Activated CD8-positive, alpha-beta memory T cell treated with anti-CD3 and anti-CD28 coated beads, Interleukin-2, amount 50 U/mL, for 24 hours (primary cell): ENCODE data around the gene TEX19.
"Not testable (repeated sequence)": the region's sequence is repeated elsewhere in the genome, so short reads cannot be mapped to it uniquely, and the experiment has no call there.

Experiments used
- DNase-seq: peaks from one replicate; pipeline ENCODE4 v3.0.0-alpha.2; 2020; ENCODE audit errors: extremely low read depth

The TEX19 gene

DNA sequence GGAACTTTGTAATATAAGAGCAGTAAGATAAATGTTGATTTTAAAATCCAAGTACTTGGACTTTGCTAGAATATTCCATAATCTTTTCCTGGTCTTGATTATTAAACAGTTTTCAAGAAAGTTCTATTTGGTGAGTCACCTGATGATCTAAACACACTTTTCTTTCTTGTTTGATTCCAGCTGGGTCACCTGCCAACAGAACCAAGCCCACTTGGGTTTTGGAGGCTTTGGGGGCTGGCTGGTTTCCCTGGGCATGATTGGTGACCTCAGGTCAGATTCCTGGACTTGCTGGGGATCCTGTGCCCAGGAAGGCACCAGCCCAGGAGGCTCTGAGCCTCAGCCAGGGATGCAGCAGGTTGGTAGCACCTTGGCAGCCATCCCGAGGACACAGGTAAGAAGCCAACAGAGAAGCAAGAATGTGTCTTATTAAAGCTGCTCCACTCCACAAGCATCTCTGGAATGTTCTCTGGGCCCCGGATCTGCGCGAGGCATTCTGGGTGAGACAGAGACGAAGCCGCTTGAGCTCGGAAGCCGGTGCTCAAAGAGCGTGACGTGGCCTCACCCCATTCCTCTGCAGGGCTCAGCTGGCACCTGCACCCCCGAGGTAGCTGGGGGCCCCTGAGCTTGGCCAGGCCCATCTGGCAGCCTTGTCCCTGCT is 3.1 kb upstream of the TEX19 start:
- DNase-seq: no peak

DNA sequence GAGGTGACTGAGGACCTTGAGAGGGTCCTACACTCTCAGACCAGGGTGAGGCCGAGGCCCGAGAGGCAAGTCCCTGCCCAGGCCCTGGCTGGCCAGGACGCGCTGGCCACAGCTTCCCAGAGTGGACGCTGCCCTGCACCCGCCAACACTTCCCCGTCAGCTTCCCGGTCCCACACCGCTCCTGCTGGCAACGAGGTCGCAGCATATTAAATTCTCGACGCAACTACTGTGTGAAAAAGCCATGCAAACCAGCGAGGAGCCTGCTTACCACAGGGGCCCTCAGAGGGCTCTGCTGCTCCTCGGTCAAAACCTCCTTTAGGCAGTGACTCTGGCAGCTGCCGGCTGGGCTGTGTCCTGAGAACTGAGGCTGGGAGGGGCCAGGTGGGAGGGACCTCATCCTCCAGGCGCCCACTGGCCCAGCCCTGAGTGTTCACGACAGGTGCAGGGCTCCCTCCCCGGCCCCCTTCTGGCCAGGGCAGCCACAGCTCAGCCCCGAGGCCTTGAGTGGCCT is 2.1 kb upstream of the TEX19 start:
- no peak for DNase-seq

DNA sequence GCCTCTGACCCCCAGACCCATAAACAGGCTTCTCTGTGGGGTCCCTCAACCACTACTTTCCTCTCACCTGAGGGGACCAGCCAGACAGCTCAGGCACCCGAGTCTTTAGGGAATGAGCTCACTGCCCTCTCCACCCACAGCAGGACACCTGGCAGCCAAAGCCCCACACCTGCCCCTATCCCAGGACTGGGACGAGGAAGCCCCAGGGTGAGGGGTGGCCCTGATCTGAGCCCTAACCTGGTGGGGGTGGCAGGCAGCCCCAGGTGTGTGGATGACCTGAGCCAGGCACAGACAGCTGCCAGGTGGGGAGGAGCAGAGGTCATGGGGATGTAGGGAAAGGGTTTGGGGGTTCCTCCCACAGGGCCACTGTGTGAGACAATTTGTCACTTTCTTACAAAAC is 1.7 kb upstream of the TEX19 start:
- DNase-seq: no peak

DNA sequence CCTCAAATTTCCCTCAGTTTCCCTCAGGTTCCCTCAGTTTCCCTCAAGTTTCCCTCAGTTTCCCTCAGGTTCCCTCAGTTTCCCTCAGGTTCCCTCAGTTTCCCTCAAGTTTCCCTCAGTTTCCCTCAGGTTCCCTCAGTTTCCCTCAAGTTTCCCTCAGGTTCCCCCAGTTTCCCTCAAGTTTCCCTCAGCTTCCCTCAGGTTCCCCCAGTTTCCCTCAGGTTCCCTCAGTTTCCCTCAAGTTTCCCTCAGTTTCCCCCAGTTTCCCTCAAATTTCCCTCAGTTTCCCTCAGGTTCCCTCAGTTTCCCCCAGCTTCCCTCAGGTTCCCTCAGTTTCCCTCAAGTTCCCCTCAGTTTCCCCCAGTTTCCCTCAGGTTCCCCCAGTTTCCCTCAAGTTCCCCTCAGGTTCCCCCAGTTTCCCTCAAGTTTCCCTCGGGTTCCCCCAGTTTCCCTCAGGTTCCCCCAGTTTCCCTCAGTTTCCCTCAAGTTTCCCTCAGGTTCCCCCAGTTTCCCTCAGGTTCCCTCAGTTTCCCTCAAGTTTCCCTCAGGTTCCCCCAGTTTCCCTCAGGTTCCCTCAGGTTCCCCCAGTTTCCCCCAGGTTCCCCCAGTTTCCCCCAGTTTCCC is 516 bp downstream of the TEX19 start:
- DNase-seq: not testable (repeated sequence)

DNA sequence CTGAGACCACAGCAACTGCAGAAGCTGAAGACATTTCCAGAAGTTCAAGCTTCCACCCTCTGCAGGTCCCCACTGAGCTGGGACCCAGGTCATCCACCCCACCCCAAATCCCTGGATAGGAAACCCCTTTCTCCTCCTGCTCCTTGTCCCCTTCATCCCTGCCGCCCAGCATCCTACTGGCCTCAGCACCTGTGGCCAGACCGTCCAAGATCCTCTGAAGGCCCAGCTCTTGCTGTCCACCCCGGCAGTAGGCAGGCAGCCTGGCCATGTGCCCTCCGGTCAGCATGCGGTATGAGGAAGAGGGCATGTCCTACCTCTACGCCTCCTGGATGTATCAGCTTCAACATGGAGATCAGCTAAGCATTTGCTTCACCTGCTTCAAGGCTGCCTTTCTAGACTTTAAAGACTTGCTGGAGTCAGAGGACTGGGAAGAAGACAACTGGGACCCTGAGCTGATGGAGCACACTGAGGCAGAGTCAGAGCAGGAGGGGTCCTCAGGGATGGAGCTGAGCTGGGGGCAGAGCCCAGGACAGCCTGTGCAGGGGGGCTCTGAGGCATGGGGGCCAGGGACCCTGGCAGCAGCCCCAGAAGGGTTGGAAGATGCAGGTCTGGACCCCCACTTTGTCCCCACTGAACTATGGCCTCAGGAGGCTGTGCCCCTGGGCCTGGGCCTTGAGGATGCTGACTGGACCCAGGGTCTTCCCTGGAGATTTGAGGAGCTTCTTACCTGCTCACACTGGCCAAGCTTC is 3.0 kb downstream of the TEX19 start:
- DNase-seq: no peak

DNA sequence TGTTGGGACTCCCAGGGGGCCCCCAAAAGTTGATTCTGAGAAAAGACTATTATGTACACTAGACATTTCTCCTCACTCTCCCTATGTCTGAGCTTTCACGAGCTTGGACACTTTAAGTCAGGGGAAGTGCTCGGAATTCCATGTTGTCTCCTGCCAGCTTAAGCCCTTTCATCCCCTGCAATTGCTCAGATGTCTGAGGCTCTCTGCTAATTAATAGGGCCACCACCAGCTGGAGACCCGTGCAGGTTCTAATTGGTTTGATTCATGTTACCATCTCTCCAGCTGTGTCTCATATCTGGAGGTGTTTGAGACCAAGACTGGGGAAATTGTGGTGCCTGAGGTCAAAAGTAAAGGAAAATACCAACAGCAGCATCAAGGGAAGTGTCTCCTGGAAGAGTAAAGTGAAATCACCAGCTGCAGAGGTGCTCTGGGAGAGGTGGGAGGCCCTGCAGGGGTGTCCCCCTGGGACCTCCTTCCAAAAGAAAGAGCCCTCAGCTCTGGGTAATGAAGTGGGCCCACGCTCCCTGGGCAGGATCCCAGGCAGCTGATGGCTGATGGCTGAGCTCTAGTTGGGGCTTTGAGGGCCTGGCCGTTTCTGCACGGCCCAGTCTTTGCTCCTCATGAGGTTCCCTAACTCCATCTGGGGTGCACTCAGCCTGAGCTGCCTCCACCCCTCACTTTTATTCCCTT is 6.7 kb downstream of the TEX19 start:
- DNase-seq: no peak

DNA sequence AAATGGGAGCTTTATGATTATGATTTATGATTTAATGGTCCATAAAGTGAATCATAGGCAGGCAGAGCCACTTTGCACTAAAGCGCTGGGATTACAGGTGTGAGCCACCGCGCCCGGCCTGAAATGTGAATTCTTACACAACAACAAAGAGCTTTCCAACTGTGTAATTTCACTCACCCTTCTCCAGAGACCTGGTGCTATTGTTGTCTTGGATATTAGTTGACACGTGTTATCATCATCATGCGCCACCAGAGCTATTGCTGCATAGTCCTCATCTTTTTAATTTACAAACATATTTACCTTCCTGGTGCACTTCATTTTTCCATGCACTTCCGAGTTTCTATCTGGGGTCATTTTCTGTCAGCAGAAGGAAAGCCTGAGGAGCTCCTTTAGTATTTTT is 7.7 kb downstream of the TEX19 start:
- no peak for DNase-seq

DNA sequence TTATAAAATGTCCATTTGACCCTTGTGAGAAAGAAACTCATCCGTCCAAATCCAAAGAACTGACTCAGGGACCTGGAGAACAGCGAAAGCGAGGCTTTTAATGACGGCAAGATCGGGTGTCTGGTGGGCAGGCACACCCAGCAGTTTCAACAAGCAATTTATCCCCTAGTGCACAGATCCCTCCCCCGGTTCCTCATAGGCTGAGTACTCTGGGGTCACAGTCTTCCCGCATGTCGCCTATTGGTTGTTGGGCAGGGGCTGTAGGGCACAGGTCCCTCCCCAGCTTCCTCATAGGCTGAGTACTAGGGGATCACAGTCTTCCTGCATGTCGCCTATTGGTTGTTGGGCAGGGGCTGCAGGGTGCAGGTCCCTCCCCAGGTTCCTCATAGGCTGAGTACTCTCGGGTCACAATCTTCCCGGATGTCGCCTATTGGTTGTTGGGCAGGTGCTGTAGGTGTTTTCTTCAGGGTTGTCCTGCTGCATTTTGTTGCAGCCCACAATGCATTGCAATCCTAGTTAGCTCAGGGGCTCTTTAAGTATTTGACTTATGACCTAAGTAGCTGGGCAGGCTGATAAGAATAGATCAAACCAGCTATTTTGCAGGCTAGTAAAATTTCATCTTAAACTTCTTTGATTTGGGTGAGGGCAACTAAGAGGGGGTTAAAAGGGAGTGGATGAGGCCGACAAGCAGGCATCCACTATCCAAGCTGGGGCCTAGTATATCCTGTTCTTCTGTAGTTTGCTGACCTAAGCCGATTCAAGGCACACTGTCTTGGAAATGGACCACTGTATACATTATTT is 8.9 kb downstream of the TEX19 start:
- DNase-seq: no peak

DNA sequence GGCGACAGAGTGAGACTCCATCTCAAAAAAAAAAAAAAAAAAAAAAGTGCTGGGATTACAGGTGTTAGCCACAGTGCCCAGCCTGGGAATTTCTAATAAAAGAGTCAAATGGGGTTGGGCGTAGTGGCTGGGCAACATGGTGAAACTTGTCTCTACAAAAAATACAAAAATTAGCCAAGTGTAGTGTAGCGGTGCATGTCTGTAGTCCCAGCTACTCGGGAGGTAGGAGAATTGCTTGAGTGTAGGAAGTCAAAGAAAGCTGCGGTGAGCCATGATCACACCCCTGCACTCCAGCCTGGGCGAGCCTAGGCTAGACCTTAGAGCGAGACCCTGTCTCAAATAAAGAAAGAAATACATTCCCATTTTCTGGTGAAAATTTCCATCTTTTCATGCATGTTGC is 10.2 kb downstream of the TEX19 start:
- DNase-seq: no peak

DNA sequence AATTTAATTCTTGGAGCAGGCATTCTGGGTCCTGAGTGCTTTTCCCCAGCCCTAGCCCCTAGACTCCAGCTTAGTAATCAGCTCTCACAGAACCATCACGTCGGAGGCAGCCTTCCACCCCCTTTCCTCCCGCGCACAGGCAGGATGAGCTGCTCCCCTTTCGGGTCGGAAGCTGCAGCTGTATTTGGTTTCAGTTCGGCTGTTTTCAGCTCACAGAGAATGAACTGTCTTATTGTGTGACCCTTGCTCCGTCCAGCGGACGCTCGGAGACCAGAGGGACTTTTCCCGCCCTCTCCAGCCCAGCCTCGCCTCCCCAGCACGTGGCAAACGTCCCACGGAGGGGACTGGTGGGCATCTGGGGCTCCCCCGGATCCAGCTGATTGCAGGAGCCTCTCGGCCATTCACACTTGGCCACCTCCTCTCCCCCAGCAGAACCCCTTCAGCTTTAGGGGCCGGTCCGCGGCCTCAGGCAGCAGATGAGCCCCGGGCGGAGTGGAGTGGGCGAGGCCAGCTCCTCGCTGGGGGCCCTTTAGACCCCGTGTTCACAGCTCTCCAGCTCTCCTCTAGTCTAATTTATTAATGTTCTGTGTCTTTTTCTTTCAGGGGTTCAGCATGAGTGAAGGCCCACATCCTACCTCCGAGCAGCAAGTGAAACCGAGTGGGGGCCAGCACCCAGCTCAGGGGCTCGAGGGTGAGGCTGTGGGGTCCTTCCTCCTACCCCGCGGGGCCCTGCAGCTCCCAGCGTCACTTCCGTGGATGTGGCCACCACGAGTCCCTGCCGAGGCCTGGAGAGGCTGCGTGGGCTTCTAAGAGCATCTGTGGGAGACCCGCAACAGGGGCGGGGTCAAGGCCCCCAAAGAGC is 11.7 kb downstream of the TEX19 start:
- DNase-seq: no peak

DNA sequence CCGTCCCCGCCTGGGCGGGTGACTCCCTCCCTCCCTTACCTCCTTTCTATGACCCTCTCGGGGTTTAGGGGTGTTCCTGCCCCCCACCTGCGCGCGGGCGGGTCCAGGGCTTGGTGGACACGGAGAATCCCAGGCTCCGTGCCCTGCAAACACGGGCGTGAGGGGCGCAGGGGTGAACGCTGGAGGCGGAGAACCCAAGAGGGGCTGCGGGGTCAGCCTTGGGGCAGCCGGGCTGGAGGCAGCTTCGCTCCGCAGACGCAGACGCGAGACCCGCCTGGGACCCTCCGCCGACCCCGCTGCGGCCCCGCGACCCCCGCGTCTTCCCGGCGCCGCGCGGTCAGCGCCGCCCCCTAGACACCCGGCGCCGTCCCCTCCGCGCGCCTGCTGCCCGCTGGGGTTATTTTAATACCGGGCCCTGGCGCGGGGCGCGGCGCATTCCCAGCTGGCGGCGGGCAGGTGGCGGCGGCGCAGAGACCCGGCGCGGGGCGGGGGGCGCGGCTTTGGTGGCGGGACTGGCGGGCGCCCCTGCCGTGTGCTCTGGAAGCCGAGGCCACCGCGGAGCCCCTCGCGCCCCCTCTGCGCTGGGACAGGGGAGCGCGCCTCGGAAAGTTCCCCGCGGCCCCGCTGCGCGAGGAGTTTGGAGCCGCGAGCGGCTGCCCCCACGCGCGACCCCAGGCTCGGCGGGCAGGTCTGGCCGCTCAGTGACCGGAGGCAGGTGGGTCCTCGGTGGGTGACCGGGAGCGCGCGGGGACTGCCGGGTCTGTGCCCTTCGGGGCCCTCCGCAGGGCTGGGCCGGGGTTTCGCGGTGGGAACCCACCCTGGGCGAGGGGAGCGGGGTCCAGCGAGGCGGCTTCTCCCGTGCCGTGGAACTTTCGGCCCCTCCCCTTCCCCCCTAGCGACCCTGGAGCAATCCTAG is 12.5 kb downstream of the TEX19 start, which contains the start of gene UTS2R:
UTS2R (plus strand) TSS at position 433 of the 916 bp plus-strand sequence. CDS start 2,560 bp downstream, outside the sequence.
- DNase-seq: no peak

DNA sequence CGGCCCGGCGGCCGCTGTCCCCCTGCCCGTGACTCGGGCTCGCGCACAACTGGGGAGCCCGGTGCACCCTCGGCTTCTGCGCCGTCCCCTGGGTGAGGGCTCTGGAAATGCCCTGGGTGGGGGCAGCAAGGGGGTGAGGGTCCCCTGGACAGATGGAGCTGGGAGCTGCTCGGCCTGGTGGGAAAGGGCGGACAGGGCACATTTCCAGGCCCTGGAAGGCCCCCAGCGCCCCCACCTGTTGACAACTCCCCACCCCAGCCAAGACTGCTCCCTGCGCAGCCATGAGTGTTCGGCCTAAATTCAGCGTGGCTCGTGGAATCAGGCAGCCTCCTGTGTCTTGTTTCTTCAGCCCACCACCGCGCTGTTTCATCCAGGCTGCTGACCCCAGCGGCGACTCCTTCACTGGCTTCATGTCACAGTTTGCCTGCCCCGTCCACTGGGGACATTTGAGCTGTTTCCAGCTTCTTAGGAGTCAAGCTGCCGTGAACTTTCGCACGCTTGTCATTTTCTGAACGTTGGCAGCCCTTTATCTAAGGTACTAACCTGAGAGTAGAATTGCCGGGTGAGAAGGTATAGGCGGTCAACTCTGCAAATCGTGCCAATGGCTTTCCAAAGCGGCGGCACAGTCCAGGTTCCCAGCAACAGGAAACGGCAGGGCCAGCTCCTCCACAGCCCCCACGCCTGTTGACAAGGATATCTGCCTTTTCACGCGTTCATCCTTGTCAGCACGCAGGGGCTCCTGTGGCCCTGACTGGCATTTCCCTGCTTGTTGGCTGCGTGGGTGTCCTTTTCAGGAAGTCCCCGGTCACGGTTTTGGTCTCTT is 13.4 kb downstream of the TEX19 start:
- no peak for DNase-seq

DNA sequence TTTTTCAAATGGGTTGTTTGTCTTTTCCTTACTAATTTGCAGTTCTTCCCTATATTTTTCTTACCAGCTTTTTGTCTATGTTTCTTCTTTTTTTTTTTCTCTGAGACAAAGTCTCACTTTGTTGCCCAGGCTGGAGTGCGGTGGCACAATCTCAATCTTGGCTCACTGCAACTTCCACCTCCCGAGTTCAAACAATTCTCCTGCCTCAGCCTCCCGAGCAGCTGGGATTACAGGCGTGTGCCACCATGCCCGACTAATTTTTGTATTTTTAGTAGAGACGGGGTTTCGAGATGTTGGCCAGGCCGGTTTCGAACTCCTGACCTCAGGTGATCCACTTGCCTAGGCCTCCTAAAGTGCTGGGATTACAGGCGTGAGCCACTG is 14.0 kb downstream of the TEX19 start:
- not testable (repeated sequence) for DNase-seq

DNA sequence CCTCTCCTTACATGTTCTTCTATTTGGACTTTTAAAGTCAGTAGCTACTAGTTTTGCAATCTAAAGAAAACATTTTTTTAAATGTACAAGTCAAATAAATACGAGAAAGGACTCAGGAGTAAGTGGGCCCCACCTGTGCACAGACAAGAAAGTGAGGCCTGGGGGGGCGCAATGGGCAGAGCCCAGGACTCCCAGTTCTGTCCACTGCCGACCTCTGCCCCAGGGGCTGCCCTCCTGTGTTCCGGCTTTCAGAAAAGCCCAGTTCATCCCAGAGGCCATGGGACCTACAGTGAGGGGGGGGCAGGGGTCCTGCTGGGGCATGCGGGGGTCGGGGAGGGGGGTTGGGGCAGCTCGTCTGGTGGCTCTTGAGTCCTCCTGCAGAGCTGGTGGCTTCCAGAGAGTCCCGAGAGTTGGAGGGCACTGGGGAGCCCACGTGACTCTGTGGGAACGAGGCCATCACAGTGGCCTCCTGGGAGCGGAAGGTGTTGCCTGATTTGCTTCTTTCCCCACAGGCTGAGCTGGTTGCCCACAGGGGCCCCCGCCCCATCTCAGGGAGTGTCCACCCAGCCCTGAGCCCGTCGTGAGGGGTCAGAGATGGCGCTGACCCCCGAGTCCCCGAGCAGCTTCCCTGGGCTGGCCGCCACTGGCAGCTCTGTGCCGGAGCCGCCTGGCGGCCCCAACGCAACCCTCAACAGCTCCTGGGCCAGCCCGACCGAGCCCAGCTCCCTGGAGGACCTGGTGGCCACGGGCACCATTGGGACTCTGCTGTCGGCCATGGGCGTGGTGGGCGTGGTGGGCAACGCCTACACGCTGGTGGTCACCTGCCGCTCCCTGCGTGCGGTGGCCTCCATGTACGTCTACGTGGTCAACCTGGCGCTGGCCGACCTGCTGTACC is 14.9 kb downstream of the TEX19 start:
- DNase-seq: no peak

DNA sequence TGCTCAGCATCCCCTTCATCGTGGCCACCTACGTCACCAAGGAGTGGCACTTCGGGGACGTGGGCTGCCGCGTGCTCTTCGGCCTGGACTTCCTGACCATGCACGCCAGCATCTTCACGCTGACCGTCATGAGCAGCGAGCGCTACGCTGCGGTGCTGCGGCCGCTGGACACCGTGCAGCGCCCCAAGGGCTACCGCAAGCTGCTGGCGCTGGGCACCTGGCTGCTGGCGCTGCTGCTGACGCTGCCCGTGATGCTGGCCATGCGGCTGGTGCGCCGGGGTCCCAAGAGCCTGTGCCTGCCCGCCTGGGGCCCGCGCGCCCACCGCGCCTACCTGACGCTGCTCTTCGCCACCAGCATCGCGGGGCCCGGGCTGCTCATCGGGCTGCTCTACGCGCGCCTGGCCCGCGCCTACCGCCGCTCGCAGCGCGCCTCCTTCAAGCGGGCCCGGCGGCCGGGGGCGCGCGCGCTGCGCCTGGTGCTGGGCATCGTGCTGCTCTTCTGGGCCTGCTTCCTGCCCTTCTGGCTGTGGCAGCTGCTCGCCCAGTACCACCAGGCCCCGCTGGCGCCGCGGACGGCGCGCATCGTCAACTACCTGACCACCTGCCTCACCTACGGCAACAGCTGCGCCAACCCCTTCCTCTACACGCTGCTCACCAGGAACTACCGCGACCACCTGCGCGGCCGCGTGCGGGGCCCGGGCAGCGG is 15.7 kb downstream of the TEX19 start:
- DNase-seq: no peak

DNA sequence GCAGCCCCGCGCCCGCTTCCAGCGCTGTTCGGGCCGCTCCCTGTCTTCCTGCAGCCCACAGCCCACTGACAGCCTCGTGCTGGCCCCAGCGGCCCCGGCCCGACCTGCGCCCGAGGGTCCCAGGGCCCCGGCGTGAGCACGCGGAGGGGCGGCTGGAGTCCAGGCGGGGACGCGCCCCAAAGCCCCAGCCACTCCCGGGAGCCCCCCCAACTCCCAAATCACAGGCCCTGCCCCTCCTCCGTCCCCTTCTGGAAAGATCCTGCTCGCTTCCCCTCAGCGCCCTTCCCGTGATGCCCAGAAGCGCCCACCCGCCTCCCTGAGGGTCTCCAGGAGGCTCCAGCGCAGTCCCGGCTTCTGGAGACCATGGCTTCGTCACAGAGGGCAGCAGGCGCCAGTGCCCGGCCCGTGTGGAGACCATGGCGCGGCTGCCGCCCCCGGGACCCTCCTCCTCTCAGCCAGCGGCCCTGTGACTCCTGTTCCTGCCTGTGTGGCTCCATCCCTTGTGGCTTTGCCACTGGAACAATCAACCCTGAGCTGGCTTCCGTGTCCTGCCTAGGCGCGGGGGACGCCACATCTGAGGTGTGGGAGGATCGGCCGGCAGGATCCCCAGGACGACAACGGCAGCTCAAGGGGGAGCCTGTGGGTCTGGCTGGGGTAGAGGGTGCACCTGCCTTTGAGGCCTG is 16.5 kb downstream of the TEX19 start:
- DNase-seq: no peak
